Pons (tissue), 1 donor: ENCODE measurements around the gene PI4K2A.

ENCODE experiments used
- DNase-seq: peaks from one replicate; pipeline ENCODE4 v3.0.0-alpha.2; 2016; ENCODE audit warnings: low spot score

PI4K2A gene

DNA sequence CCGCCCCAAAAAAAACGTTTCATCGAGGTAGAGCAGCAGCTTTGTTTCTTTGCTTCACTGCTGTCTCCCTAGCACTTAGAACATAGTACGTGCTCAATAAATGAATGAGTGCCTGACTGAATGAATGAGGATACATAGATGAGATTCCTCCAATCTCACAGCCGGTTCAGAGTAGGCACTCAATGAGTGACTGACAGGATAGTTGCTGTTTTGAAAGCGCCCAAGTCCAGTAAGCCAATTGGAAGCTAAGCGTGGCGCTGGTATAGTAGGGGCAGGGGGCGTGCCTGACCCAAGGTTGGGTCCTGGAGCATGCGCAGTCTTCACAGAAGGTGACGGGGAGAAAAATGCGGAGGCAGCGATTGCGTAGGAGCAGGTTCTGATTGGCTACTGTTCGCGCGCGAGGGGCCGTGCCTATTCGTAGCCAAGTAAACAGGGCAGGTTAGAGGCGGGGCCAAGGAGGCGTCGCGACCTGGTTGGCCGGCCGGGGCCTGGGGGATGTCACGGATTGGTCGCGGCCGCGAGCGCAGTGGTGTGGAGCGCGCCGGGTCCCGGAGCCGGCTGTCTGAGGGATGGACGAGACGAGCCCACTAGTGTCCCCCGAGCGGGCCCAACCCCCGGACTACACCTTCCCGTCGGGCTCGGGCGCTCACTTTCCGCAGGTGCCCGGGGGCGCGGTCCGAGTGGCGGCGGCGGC, at the start of gene PI4K2A:
Gene PI4K2A (plus strand): TSS at position 498 of the 694 bp plus-strand sequence. CDS start 72 bp downstream, at position 570.
- DNase-seq: peak; percentile 98

DNA sequence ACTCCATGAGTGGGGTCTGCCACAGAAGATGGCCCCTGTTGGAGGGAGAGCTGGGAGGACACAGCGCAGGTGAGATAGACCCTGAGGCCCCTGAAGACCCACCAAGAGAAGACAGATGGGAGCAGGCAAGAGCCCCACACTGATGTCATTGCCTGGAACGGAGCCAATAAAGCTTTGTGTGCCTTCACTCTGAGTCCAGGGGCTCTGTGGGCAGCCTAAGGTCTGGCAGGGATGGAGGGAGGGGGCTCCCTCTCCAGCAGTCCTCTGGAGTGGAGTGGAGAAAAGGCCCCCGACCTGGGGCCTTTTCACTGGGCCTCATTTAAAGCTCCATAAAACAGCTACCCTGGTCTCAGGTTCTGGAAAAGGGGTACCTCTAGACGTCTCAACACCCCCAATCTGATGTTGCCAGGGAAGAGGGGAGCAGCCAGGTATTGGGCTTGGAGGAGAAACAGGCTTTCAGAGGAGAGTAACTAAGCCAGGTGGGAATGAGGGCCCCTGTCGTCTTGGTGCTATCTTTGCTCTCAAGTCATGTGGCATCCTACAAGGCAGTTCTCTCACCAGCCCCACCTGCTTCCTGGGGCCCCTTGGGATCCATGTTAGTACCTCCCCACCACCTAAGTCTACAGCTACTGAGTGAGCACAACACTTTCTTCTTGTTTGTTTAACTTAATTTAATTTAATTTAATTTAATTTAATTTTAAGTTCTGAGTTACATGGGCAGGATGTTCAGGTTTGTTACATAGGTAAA, 49.5 kb upstream of the PI4K2A start:
- DNase-seq: no peak

DNA sequence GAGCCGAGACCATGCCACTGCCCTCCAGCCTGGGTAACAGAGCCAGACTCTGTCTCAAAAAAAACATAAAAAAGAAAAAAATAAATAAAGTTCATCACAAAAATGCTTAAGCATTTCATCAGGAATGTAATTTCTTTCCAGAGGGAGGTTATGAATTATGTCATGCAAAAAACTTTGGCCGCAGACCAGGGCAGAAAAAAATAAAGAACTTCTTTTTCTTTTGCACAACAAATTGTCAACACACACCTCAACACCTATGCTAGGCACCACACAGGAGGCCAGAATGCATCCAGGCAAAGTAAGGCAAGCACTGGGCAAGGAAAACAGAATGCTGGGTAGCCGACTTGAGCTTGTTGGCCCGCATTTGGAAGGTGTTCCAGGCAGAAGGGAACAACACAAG, 47.0 kb upstream of the PI4K2A start:
- no peak for DNase-seq

DNA sequence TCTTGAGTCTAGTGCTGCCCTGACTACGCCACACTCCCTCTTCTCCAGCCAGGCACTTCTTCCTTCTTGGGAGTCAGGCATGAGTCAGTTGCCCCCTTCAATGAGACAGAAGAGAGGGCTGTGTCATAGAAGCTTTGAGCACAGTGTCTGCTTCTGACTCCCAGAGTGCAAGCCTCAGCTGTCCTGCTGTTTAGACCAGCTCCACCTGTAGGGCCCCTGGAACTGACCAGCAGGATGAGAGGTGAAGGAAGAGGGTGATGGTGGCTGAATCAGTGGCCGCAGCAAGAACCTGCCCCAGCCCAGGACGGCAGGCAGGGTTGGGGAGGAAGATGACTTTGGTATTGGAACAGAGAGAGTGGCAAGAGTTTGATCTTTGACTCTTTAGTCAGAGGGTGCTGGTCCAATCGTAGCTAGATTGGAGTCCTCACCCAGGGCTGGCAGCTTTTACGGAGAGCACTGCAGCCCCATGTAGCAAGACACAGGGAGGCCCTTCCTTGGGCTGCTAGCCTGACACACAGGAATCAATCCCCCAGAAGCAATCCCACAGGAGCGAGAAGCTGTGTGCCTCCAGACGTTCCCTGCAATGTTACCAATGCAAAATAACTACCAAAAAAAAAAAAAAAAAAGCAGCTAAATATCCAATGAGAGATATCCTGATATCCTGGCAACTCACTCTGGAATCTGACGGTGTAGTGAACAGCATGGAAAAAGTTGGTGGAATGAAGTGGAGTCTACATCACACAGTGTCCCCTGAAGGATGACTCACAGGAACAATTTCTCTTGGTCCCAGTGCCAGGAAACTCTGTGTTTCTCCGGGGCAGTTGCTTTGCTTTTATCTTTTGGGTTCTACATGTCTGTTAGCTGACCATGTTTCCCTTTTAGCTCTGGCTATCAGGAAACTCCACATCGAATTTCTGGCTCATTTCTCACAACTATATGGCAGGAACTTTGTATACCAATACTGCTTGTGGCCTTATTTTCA, 44.1 kb upstream of the PI4K2A start:
- DNase-seq: no peak

DNA sequence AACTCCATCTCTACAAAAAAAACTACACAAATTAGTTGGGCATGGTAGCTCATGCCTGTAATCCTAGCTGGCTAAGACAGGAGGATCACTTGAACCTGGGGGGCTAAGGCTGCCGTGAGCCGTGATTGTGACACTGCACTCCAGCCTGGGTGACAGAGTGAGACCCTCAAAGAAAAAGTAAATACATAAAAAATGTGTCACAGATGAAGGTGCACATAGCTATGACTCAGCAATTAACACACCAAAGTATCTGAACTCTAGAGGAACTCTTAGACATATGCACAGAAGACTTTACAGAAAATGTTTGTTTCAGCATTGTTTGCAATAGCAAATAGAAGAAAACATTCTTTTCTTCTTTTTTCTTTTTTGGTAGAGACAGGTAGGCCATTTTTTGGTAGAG, 42.7 kb upstream of the PI4K2A start:
- DNase-seq: no peak

DNA sequence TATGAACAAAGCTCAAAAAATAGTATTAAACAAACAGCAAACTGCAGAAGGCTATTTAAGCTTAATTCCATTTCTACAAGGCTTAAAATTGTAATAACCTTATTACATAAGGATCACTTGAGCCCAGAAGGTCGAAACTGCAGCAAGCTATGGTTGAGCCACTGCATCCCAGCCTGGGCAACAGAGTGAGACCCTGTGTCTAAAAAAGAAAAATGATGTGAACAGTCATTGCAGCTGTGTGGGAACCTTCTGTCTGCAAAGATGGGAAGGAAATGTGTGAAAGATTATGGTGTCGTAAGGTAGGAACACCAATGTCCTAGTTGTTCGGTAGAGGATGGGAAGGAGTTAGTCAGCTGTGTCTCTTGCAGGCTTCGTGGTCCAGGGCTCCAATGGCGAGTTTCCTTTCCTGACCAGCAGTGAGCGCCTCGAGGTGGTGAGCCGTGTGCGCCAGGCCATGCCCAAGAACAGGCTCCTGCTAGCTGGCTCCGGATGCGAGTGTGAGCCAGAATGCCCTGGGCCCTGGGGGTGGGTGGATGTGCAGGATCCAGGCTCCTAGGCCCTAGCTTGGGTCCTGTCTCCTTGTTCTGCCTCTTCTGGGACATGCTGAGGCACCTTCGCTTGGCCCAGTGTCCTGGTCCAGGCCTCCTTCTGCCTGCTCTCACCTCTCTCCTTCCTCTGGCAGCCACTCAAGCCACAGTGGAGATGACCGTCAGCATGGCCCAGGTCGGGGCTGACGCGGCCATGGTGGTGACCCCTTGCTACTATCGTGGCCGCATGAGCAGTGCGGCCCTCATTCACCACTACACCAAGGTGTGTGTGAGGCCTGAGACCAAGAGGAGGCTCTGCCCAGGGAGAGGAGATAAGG, 41.8 kb upstream of the PI4K2A start:
- no peak for DNase-seq

DNA sequence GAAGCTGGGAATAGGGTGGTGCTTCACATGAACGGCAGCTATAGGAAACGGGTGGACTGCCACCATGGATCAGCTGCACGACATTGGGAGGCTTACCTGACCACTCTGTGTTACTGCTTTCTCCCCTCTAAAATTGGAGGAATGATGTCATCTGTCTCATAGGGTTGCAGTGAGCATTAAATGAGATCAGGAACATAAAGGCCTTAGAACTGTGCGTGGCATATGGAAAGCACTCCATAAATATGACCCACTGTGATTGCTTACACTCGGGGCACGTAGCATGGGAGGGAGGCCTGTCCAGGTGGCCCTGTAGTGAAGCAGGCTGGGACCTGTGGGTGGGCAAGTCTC, 41.2 kb upstream of the PI4K2A start:
- DNase-seq: no peak

DNA sequence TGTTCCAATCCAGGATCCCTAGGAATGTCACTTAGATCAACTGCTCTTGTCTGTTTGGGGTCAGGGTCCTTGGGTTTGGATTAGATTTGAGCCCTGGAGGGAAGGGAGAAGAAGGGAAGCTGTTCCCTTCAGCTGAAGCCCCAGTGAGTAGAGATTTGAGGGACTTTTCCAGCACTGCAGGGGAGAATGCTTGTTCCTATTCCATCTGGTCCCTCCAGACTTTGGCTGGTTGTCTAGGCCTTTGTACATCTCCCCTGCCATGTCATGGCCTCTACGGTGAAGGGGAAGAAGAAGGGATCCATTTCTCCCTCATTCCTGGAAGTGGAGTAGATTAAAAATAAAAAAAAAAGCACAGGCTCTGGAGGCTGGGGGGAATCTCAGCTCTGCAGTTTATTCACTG, 39.9 kb upstream of the PI4K2A start:
- no peak for DNase-seq

DNA sequence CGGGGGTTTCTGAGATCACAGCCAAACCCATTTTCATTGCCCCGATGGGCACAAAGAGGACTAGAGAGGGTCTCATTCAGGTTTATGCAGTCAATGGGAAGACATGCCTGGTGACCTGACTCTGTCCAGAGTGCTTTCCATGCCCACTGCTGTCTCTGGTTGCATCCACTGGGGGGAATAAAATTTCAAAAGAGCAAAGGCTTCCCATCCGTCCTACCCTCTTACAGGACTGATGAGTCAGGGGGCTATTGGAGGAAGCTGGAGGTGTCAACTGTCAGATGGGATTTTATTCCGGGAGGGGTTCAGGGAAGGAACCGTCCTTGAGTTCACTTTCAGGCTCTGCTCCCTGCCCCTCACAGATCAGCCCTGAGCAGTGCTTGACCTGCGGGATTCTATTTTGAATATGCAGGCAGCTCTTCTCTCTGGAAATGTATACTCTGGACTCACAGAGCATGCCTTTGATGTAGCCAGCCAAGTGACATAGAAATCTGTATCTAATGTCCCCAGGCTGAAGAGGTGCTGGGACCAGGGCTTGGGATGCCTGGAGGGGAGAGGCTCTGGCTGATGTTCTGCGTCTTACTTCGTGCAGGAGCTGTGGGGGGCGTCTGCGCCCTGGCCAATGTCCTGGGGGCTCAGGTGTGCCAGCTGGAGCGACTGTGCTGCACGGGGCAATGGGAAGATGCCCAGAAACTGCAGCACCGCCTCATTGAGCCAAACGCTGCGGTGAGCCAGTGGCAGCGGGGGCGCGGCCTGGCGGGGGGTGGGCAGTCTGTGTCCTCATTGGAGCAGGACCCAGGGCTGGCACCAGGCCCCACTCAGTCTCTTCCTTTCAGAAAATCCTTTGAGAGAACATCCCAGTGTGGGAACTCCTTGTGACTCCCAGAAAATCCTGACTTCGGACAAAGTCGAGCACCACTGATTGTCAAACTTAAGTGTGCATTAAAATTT, 38.9 kb upstream of the PI4K2A start:
- DNase-seq: peak; percentile 56

DNA sequence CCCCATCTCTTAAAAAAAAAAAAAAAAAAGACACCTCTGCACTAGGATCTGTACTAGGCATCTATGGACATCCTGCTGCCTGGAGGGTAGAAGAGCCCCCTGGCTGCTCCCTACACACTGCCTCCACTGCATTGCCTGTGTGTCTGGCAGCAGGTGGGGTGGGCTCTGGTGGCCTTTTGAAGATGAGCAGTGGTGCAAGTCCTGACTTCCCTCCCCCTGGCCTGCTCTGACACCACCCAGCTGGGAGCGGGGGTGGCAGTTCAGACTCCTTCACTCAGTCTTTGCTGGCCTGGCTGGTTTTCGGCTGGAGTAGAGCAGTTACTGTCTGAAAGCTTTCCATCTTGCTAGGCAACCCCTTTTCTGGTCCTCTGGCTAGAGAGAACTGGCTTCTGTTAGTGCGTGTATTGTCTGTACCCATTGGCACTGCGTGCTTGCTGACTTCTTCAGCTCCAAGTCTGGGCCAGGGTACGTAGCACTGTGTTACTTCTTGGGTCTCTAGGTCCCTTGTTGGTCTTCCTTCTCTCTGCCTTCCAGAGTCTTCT, 33.3 kb upstream of the PI4K2A start:
- peak; percentile 33 for DNase-seq

DNA sequence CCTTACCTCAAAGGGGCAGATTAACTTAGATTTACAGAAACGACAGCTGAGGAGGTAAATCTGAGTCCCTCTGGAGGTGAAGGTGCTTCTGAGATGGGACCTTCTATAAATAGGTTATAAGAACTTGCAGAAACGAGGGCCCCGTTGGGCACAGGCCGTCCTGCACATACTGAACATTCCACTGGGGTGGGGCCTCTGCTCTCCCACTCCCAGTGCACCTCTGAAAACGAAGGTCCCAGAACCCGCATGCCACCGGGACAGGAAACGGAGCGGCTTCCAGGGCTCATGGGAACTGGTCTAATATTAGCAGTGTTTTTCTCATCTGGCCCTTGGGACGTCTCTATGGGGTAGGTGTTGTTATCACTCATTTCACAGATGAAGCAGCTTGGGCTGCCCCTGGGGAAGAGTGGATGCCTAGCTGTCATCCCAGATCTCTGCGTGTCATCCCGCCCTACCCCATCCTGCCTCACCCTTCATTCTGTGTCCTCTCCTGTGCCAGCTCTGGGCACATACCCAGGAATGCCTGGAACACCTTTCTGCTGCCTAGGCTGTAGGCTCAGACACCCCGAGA, 31.4 kb upstream of the PI4K2A start:
- DNase-seq: no peak

DNA sequence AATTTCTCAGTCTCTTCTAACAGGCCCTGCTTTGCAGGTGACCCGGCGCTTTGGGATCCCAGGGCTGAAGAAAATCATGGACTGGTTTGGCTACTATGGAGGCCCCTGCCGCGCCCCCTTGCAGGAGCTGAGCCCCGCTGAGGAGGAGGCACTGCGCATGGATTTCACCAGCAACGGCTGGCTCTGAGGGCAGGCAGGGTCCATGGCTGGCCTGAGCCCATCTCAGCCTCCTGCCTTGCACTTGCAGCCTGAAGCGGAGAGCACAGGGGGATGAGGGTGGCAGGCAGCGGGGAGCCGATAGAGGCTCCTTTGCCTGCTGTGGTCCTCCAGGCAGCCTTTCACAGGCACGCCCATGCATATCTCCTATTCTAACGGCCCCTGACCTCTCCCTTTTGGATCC, 29.0 kb upstream of the PI4K2A start:
- DNase-seq: no peak

DNA sequence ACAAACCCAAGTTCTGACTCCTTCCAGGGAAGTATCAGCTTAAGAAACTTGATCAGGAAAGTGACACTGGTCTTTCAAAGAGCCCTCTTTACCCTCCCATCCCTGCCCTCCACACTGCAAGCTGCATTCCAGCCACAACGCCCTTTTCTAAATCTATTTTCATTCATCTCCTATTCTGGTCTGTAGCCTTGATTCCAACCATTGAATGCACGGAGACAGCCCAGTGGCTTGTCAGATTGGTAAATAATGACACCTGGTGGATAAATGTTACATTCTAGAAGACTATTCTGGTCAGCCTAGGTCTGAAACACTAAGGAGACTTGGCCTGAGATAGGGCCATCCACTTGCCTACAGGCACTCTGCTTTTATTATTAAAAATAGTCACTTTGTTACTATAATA, 28.1 kb upstream of the PI4K2A start:
- DNase-seq: peak; percentile 49

DNA sequence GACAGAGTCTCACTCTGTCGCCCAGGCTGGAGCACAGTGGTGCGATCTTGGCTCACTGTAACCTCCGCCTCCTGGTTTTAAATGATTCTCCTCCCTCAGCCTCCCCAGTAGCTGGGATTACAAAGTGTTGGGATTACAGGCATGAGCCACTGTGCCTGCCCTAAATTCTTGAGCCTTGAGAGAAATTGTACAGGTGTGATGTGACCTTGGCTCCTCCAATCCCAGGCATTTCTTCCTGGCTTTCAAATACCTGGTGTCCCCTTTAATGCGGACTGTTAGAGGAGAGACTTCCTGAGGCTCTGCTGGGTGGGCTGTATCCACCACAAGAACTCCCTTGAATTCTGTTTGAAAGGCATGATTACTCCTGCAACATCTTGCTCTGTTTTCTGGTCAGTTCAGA, 22.2 kb upstream of the PI4K2A start:
- no peak for DNase-seq

DNA sequence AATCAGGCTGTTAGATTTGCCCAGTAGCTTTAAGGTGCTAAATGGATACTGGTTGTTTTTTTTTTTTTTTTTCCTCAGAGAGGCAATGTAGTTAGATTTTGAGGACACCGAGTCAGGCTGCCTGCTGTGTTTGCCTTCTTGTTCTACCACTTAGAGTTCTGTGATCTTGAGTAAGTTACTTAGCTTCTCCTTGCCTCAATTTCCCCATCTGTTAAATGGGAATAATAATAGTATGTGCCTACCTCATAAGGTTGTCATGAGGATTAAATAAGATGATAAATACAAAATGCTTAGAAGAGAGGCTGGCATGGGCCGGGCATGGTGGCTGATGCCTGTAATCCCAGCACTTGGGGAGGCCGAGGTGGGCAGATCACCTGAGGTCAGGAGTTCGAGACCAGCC, 21.7 kb upstream of the PI4K2A start:
- no peak for DNase-seq

DNA sequence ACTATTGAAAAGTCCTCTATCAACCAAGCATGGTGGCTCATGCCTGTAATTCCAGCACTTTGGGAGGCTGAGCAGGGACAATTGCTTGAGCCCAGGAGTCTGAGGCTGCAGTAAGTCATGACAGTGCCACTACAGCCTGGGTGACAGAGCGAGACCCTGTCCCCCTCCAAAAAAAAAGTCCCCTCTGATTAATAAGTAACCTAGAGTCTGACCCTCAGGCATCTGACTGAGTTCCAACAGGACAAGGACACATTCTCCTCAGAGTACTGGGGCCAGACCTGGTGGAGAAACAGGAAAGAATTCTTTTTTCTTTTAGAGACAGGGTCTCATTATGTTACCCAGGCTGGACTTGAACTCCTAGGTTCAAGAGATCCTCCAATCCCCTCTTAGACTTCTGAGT, 17.2 kb upstream of the PI4K2A start:
- no peak for DNase-seq

DNA sequence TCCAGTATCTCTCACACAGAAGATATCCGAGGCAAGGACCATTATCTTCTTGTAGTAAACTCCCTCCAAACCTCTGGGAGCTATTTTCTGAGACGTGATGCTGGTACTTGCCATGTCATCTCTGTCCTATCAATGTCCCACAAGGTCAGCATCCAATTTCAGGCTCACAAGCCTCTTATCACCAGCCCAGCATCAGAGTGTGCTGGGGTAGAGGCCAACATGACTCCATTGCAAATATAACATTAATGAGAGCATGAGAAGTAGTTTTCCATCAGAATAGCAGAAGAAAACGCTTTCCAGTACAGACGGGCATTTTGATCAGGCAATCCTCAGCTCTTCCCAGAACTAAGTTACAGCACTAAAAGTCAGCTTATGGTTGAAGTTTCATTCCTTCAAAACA, 12.7 kb upstream of the PI4K2A start:
- no peak for DNase-seq

DNA sequence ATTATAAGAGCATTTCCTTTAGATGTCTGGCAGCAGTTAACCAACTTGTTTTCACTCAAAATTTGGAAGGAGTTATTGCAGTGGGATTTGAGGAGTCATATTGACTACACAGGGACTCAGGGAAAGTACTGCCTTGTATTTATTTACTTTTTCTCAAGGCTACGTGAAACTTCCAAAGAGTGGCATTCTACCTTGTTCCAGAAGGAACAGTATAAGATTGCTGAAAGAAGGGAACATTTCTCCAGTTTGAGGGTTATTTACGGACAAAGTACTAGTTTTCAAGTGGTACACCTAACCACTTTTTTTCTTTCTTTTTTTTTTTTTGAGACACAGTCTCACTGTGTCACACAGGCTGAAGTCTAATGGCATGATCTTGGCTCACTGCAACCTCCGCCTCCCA, 12.2 kb upstream of the PI4K2A start:
- DNase-seq: no peak

DNA sequence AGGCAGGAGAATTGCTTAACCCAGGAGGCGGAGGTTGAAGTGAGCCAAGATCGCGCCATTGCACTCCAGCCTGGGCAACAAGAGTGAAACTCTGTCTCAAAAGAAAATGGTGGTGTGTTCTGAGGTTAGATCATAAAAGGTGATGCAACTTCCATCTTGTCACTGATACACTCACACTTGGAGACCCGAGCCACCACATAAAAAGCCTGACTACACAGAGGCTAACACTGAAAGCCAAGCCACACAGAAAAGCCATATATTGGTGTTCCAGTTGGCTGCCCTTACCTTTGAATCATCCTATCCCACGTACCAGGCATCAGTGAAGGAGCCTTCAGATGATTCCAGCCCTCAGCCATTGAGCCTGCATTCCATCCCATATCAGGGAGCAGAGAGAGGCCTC, 11.2 kb upstream of the PI4K2A start:
- no peak for DNase-seq

DNA sequence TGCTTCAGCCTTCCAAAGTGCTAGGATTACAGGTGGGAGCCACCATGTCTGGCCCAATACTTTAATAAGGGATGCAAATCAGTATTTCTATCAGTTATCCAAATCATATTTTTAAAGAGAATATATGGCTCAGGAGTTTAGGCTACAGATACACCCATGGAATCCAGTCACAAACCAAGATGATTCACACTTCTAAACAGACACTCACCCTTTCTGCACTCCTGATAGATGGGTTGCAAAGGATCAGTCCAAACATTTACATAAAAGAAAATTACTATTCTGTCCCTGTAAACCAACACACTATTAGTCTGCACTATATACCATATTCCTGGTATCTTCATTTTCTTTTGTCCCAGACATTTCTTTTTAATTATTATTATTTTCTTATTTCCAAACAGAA, 9.4 kb upstream of the PI4K2A start:
- no peak for DNase-seq
